Keratinocyte (primary cell): ENCODE data around the gene SORBS2.

Source experiments
- CTCF ChIP-seq, 3 experiments: IDR thresholded peaks in 1 of 3; conservative IDR thresholded peaks in 1 of 3; optimal IDR thresholded peaks in 1 of 3; 2 replicates in 2 of 3; 3 replicates in 1 of 3; pipeline versions ENCODE3 to v1.5.1; 2011; ENCODE audit warnings: low read length in 3 of 3, mild to moderate bottlenecking in 3 of 3, moderate library complexity in 2 of 3, control low read depth in 1 of 3, inconsistent platforms in 1 of 3; ENCODE audit not compliant: insufficient read depth in 2 of 3; ENCODE audit errors: extremely low read depth in 1 of 3
- EZH2 ChIP-seq: IDR thresholded peaks from one replicate; pipeline ENCODE4 v1.6.1; 2012; ENCODE audit warnings: inconsistent platforms, mild to moderate bottlenecking, low read length, moderate library complexity

GRCh38 chr4:185671496-185671895, 140.5 kb downstream of the SORBS2 start:
- TF ChIP-seq CTCF (optimal IDR thresholded peaks at IDR 0.05 in 1 of 3, IDR thresholded peaks at IDR 0.05 in 1 of 3, conservative IDR thresholded peaks at IDR 0.05 in 1 of 3; ENCODE audit: extremely low read depth in 1 of 3, insufficient read depth in 2 of 3, low read length in 3 of 3) (no peak), EZH2 (no peak)
